ENCODE data around the gene CDK14. TPM values are rescaled to one million over a fixed set of nuclear protein-coding genes. Genes with fewer than 3 reads are reported as not detected.

The CDK14 gene
- total and polyA plus RNA-seq, 2 of the 8 experiments (the other 6 are each of a cell fraction or from before 2014, with no cell fraction given) = 5.5 to 47.3 TPM

- Histone ChIP-seq H4K91ac (replicated peaks; ENCODE audit: insufficient read length, low read length) (no peak overlapping the region), H3K9me3 (ENCODE audit: insufficient read depth in 2 of 2, low read depth in 1 of 2, low read length in 1 of 2) (no peaks in the 10 kb centered on the region), H3K56ac (replicated peaks; ENCODE audit: insufficient read length, low read depth, low read length) (no peak overlapping the region), H3K9ac (replicated peaks in 1 of 4; ENCODE audit: extremely low read depth in 1 of 4, low read depth in 3 of 4, low read length in 3 of 4) (no peak overlapping the region), H2BK15ac (ENCODE audit: low read length) (no peak overlapping the region), H3K79me2 (ENCODE audit: control insufficient read depth in 1 of 2, insufficient read depth in 2 of 2, low read length in 2 of 2) (no peaks in the 10 kb centered on the region), H3K4ac (replicated peaks; ENCODE audit: insufficient read length, low read depth, low read length) (no peak overlapping the region), H4K20me1 (replicated peaks in 1 of 2; ENCODE audit: control insufficient read depth in 1 of 2, insufficient read depth in 2 of 2, low read length in 2 of 2) (no peaks in the 10 kb centered on the region), H3K14ac (ENCODE audit: insufficient read length) (no peak overlapping the region), H3K4me2 (ENCODE audit: insufficient read depth in 1 of 2, low read depth in 2 of 2, low read length in 2 of 2) (no peak overlapping the region), H3K23ac (ENCODE audit: insufficient read length) (no peak overlapping the region), H3K4me1 (replicated peaks in 1 of 4; ENCODE audit: control insufficient read depth in 3 of 4, insufficient read depth in 4 of 4, low read length in 3 of 4) (peaks cover 0 to 3% (median 1%) of the 10 kb centered on the region in 4 experiments; a peak in 2 of 7 replicates), H2BK12ac (ENCODE audit: low read depth, low read length) (no peak overlapping the region), H2BK5ac (ENCODE audit: low read depth, low read length) (no peak overlapping the region), H2BK120ac (replicated peaks; ENCODE audit: low read depth, low read length) (no peak overlapping the region), H3K18ac (ENCODE audit: extremely low read depth, low read length) (no peak overlapping the region), H3K27me3 (replicated peaks in 1 of 4; ENCODE audit: control insufficient read depth in 3 of 4, extremely low read depth in 1 of 4, insufficient read depth in 3 of 4, low read length in 3 of 4) (no peaks in the 10 kb centered on the region), H3K23me2 (ENCODE audit: low read depth, low read length) (no peaks in the 10 kb centered on the region), H4K8ac (ENCODE audit: extremely low read depth, insufficient read depth, low read length) (no peak overlapping the region), H4K5ac (ENCODE audit: insufficient read length, low read depth, low read length) (no peak overlapping the region), H2AK5ac (ENCODE audit: low read depth, low read length) (no peak overlapping the region), H2AFZ (ENCODE audit: low read length) (no peak overlapping the region), H2BK20ac (ENCODE audit: low read length) (no peak overlapping the region), H3K79me1 (ENCODE audit: low read depth, low read length) (no peaks in the 10 kb centered on the region), H3K4me3 (ENCODE audit: extremely low read depth in 1 of 4, insufficient read depth in 2 of 4, low read depth in 3 of 4, low read length in 4 of 4) (no peak overlapping the region), H3K36me3 (ENCODE audit: control insufficient read depth in 2 of 4, insufficient read depth in 4 of 4, low read length in 3 of 4) (no peaks in the 10 kb centered on the region), H3K27ac (ENCODE audit: low read depth, low read length) (no peak overlapping the region)
- FAIRE-seq (no peak), DNase-seq (ENCODE audit: low read depth in 1 of 2, low spot score in 2 of 2) (no peak)
- CTCF ChIA-PET (ENCODE audit: partially characterized antibody) = no interaction called here
- no peak for TF ChIP-seq BACH1 (IDR thresholded peaks at IDR 0.05; ENCODE audit: low read length)
- no peak for TF ChIP-seq CBX8 (IDR thresholded peaks at IDR 0.05; ENCODE audit: borderline replicate concordance, low read depth, low read length)
- TF ChIP-seq CBX5 (IDR thresholded peaks at IDR 0.05; ENCODE audit: low read depth, low read length) = no peak
- no peak for TF ChIP-seq JUN (IDR thresholded peaks at IDR 0.05; ENCODE audit: low read depth, low read length)
- no peak for TF ChIP-seq RXRA (IDR thresholded peaks at IDR 0.05; ENCODE audit: insufficient read depth, low read depth, low read length)
- no peak for TF ChIP-seq ZNF274 (IDR thresholded peaks at IDR 0.05; ENCODE audit: borderline replicate concordance, extremely low read depth, low read length)
- TF ChIP-seq RBBP5 (IDR thresholded peaks at IDR 0.05; ENCODE audit: borderline replicate concordance, low read depth, low read length) = no peak
- TF ChIP-seq CTBP2 (IDR thresholded peaks at IDR 0.05; ENCODE audit: borderline replicate concordance, insufficient read depth, insufficient read length, low read length) = no peak
- no peak for TF ChIP-seq TEAD4 (IDR thresholded peaks at IDR 0.05; ENCODE audit: low read depth, low read length)
- no peak for TF ChIP-seq HDAC2 (IDR thresholded peaks at IDR 0.05; ENCODE audit: borderline replicate concordance in 1 of 2, low read depth in 2 of 2, low read length in 2 of 2)
- 100% methylated on average over 2 of the region's 2 CpGs; no CpG with 5 or more reads in 1 of the 2 experiments for WGBS, 2 experiments (ENCODE audit: extremely low coverage in 1 of 2, insufficient coverage in 1 of 2, insufficient read length in 1 of 2, insufficient replicate concordance in 2 of 2, low coverage in 1 of 2, low lambda C conversion rate in 2 of 2, missing lambda C conversion rate in 1 of 2)
- POLR2A ChIA-PET (ENCODE audit: partially characterized antibody) = no interaction called here
Measured at GRCh38 chr7:90889210-90889609, 293.1 kb downstream of the CDK14 start.
